Measurements from ENCODE around the gene ELMO1.
A peak's percentile ranks its signal among the peaks of the same experiment; 100 is the strongest.

The ELMO1 gene

GRCh38 chr7:36887233-36887632 lies 561.4 kb downstream of the ELMO1 start:
- no peak for DNase-seq

- no peak for DNase-seq
Measured at GRCh38 chr7:36884910-36885309, 563.8 kb downstream of the ELMO1 start.

GRCh38 chr7:36884351-36884750 lies 564.3 kb downstream of the ELMO1 start:
- DNase-seq: no peak

DNA sequence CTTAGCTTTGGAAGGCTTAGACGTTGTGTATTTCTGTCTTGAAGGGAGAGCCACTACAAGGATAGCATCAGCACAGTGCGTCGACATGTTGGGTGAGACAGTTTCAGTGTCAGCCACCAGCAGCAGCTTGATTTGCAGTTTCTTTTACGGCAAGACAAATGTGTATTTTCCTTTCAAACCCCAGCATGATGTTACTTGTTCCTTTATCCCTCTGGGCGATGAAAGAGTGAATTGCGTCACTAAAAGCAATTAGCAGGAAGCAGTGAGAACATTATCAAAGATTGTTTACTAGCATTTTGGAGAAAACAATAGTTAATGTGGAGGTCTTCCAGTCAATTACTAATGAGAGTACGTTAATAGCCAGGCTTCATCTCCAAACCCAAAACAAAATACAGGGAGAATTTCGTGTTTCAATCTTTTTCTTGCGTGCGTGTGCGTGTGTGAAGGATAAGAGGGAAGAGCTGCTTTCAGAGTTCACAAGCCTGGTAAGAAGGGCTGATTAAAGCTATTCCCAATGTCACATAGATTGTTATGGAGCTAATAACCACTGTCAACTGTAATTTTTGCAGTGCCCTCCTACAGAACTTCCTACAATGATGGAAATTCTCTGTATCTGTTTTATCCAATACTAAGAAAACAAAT lies 567.3 kb downstream of the ELMO1 start:
- DNase-seq: peak; percentile 12

DNA sequence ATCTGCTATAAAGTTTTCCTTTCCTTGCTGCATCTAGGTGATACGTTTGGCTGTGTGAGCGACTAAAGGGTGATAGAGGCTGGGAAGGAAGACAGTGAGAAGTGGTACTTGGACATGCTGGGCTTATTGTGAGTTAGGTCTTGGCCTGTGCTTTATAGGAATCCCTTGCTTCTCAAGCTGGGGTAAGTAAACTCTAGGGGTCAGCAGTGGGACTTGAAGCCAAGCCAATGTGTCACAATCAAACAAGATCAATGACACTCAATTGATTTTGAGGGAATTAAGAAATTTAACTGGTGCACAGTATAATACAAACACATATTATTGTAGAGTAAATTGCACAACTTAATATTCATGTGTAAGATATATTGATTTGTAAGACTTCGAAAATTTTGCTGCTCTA lies 568.6 kb downstream of the ELMO1 start:
- no peak for DNase-seq

GRCh38 chr7:36879021-36879420 lies 569.6 kb downstream of the ELMO1 start:
- no peak for DNase-seq

GRCh38 chr7:36878288-36878687 lies 570.4 kb downstream of the ELMO1 start:
- no peak for DNase-seq

DNA sequence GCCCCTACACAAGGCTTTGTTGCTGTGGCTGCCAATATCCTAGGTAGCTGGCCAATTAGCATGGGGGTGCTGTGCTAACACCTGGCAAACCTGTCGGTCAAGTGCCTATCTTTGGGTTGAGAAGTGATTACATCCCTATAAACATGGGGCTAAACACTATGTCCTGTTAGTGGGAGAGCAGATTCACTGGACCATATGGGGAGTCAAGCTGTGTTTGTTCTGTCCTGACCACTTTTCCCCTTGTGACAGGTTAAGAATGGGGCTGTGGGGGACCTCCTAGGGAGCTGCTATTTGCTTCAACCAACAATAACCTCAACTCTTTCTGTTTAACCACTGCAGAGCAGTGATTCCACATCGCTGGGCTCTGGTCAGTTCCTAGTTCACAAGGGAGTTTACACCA lies 572.9 kb downstream of the ELMO1 start:
- DNase-seq: no peak

DNA sequence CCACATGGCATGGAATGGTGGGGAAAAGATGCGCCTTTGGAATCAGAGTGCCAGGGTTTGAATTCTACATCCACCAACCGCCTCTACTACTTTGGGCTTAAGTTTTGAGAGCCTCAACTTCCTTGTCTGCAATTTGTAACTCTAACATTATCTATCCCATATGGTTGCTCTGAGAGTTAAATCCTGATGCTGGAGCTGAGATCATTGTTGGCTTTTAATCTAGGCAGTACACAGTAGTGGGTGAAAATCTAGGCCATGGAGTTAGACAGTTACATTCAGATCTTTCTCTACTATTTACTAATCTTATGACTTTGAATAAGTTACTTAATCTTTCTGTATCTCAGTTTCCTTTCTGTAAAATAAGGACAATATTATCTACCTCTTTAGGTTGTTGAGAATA lies 574.6 kb downstream of the ELMO1 start:
- DNase-seq: no peak

DNA sequence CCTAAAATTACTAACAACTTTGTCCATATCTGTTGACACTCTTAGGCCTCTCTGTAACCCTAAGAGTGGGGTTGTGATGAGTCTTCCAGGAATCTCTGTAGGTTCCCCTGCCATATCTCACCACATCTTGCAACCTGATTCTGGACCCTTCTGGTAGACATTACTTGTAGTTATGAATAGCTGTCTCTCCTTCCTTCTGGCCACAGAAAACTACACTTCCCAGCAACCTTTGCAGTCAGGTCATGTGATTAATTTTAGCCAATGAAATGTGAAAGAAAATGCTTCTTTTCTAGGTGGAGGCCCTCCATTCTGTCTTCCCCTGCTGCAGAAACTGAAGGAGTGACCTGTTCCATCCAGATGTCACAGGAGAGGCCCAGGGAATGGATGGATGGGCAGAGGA lies 576.8 kb downstream of the ELMO1 start:
- peak; percentile 0 for DNase-seq

GRCh38 chr7:36871355-36871738 lies 577.3 kb downstream of the ELMO1 start:
- no peak for DNase-seq

GRCh38 chr7:36870625-36871354 lies 577.9 kb downstream of the ELMO1 start:
- no peak for DNase-seq

DNA sequence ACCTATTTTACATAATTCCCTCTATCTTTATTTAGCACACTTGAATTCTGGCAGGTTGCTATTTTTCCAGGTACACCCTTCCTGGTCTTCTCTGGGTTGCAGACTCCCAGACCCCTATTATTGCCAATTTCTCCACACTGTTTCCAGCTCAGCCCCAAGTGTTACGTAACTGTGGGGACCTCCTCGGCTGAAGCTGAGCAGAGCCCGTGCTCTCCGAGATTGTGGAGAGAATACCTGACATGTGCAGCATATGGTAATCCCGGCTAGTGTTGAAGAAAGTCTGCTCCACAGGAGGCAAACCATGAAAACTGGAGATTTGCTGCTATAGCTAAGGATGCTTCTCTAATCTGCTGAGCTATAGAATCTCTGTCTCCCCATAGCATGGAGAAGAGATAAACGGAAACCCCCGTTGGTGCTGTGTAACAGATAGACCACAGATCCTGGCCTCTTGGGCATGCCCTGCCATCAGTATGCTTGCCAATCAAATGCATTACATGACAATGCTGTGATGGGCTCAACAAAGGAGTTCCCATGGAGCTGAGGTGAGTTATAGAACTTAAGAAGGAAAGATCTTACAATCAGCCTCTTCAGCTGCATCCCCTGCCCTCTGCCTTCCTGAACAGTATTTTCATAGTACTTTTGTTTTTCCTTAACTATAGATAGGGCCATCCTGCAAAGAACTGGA lies 579.8 kb downstream of the ELMO1 start:
- no peak for DNase-seq

DNA sequence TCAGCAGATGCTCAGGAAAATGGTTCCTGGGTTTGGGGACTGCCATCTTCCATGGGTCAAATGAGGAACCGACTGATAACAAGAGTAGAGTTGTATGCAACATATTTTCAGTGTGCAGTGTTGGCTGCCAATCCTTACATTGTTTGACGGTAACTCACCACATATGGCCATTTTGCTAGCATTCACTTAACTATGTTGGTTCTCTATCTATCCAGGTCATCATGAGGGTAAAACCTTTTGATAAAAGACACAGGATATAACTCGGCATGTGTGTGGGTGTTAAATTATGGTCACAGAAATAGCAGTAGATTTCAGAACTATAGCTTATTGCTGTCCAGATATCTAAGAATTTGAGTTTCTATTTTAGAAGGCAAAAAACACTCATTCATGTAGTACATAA lies 583.6 kb downstream of the ELMO1 start:
- DNase-seq: no peak

- DNase-seq: no peak
Measured at GRCh38 chr7:36863901-36864701, 584.6 kb downstream of the ELMO1 start.

- DNase-seq: no peak
Measured at GRCh38 chr7:36862771-36863261, 585.8 kb downstream of the ELMO1 start.

DNA sequence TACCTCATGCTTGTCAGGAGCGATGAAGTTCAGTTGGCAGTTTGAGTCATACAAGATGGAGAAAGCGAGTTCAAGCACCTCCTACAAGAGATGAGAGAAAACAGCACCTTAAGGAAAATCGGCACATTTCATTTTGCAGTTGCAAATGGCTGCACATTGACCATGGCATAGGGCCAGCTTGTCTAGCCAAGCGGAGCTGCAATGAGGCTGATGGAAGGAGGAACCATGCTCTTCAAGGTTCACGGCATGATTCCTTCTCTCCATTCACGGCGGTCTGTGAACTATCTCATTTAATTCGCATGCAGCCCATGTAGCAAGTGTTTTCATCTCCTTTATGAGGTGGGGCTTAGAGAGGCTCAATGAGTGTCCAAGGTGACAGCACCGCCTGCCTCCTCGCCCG lies 587.0 kb downstream of the ELMO1 start:
- no peak for DNase-seq

DNA sequence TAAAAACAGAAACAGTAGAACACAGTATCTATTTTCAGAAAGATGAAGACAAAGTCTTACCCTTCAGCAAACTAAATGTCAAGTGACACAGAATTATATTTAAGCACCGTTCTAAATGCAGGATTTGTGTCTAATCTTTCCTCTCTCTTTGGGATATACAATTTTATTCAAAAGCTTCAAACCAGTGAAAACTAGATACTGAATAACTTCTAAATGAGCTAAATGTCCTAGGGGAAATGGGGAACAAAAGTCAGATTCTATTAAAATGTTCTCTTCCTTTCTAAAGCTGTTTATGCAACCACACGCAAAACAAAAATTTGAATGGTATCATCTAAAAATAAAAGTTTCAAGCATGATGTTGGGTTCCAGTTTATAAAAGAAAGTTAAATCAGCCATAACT lies 588.0 kb downstream of the ELMO1 start:
- no peak for DNase-seq

DNA sequence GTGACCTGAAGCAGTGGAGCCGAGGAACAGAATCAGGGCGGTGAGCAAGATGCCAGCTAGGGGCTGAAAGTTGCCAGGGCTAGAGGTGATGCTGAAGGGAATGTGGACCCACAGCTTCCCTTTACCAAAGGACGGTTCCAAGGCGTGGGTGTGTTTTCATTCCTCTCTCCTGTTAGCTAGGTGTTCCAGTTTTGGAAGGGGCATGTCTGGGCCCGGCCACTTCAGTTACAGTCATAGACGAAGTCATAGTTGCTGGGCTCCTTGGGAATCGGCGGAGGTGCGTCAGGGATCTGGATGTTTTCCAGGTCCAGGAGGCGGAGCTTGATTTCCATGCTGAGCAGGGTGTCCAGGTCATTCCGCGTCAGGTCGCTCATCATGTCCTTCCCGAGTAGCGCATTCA lies 593.3 kb downstream of the ELMO1 start:
- DNase-seq: no peak

GRCh38 chr7:36854652-36855051 lies 594.0 kb downstream of the ELMO1 start:
- no peak for DNase-seq

- no peak for DNase-seq
Measured at GRCh38 chr7:36852931-36853330, 595.7 kb downstream of the ELMO1 start.

DNA sequence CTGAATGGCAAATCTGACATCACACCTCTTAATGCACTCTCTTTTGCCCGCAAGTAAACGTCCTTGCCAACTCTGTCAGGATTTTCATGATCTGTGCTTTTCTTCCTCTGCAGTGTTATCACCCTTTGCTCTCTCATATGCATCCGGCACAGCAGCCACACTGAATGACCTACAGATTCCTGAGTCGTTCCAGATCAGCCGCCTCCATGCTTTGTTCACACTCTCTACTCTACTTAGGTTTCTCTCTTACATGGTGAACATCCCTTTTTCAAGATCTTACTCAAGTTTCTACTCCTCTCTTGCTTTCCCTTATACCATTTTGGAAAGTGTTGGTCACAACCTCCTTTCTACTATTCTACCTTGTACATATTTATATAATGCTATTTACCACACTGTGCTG lies 596.6 kb downstream of the ELMO1 start:
- DNase-seq: no peak

- DNase-seq: no peak
Measured at GRCh38 chr7:36851382-36851781, 597.3 kb downstream of the ELMO1 start.
